ENCODE results near the gene NPAS2. TPM values are rescaled to one million over a fixed set of nuclear protein-coding genes. Genes with fewer than 3 reads are reported as not detected.

Gene NPAS2
- total RNA-seq, 4 donors from 2014 or later: 7.7 to 83.2 (median 15.1) TPM

DNA sequence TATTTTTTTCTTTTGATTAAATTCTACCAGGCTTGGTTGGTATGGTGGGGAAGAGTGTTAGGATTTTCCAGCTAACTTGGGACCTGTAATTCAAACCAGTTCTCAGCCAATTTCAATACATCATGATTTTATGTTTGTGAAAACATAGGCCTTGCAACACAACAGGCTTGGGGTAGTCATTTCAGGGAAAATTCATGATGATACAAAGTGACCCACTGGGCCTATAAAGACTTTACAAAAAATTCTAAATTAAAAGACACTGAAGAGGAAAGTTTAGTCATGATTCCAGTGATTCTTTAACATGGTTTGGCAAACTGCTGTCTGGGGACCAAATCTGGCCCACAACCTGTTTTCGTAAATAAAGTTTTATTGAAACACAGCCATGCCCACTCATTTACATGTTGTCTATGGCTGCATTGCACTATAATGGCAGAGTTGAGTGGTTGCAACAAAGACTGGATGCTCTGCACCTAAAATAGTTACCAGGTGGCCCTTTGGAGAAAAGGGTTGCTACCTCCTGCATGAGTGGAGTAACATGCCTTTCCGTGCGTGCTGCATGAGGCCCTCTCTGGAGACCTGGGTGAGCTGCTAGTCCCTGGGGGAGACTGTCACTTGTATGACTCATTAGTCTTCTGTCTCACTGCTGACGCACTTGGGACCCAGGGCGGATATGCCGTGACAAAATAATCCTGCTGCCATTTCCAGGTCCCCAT, 73.6 kb downstream of the NPAS2 start:
- TF ChIP-seq EP300 (IDR thresholded peaks at IDR 0.05): no peak
- TF ChIP-seq, protein P1, sequence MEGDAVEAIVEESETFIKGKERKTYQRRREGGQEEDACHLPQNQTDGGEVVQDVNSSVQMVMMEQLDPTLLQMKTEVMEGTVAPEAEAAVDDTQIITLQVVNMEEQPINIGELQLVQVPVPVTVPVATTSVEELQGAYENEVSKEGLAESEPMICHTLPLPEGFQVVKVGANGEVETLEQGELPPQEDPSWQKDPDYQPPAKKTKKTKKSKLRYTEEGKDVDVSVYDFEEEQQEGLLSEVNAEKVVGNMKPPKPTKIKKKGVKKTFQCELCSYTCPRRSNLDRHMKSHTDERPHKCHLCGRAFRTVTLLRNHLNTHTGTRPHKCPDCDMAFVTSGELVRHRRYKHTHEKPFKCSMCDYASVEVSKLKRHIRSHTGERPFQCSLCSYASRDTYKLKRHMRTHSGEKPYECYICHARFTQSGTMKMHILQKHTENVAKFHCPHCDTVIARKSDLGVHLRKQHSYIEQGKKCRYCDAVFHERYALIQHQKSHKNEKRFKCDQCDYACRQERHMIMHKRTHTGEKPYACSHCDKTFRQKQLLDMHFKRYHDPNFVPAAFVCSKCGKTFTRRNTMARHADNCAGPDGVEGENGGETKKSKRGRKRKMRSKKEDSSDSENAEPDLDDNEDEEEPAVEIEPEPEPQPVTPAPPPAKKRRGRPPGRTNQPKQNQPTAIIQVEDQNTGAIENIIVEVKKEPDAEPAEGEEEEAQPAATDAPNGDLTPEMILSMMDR (IDR thresholded peaks at IDR 0.05): no peak
- no peak for TF ChIP-seq POLR2A (IDR thresholded peaks at IDR 0.05)
- no peaks in the 10 kb centered on the region for H3K27me3 ChIP-seq
- H3K4me1 ChIP-seq: no peaks in the 10 kb centered on the region
- peak overlapping the region in 1 of 4 donors; percentile 63 for H3K27ac ChIP-seq
- no peaks in the 10 kb centered on the region for H3K9me3 ChIP-seq
- WGBS, 2 donors: 83 to 93% methylated on average over 6 of the region's 6 CpGs
- H3K4me3 ChIP-seq: no peak overlapping the region
- DNase-seq (ENCODE audit: low spot score in 2 of 2): no peak
- no peaks in the 10 kb centered on the region for H3K36me3 ChIP-seq

DNA sequence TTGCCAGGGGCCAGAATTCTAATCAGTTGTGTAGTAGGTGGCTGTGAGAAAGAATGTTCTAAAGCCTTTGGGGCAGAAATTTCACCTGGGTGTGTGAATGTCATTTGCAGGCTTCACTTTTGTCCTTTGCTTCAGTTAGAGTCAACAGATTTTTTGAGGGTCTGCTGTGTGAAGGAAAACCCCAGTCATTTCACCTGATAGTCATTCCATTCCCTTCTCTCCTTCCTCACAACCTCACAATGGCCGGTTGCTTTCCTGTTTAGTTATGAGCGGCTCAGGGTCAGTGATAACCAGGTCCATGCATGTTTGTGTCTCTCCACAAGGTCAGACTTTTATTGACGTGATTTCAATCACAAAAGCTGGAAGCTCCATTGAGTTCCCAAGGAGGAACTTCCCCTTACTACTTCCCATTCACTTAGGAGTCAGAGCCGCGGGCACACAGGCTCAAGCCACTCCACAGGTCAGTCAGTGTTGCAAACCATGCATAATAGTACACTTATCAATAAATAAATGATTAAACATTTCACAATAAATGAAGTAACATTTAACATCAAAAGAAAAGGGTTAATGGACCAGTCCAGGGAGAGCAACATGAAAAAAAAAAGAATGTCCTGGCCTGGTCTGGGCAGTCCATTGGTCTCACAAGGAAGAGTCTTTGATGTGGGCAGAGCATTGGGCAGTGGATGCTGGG, 74.3 kb downstream of the NPAS2 start:
- Histone ChIP-seq H3K9me3 (no peaks in the 10 kb centered on the region), H3K4me3 (no peak overlapping the region), H3K27ac (no peak overlapping the region), H3K27me3 (no peaks in the 10 kb centered on the region), H3K36me3 (no peaks in the 10 kb centered on the region), H3K4me1 (no peaks in the 10 kb centered on the region)
- WGBS, 2 donors: 75 to 87% methylated on average over 5 of the region's 5 CpGs
- TF ChIP-seq POLR2A (IDR thresholded peaks at IDR 0.05) (no peak), EP300 (IDR thresholded peaks at IDR 0.05) (no peak)
- TF ChIP-seq, protein P1 (IDR thresholded peaks at IDR 0.05): no peak
- DNase-seq (ENCODE audit: low spot score in 2 of 2): no peak

DNA sequence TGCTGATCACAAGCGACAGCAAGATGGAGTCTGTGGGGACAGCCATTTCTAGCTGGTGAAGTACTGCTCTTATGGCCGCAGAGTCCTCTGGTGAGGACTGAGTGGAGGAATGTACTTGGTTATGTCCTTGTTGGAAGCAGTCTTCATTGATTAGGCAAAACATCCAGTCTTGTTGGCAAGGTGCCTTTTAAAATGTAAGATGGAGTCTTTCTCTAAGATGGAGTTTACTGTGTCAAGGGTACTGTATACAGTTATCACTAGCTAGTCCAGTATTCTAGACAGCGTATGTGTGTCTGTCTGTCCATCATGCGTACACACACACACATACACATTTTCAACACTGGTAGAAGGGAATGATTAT, 74.8 kb downstream of the NPAS2 start:
- DNase-seq (ENCODE audit: low spot score in 2 of 2): no peak
- Histone ChIP-seq H3K4me3 (no peak overlapping the region), H3K4me1 (no peaks in the 10 kb centered on the region), H3K27ac (no peak overlapping the region), H3K27me3 (no peaks in the 10 kb centered on the region), H3K9me3 (peaks cover 0 to 2% (median 0%) of the 10 kb centered on the region in 4 donors), H3K36me3 (no peaks in the 10 kb centered on the region)
- no peak for TF ChIP-seq POLR2A (IDR thresholded peaks at IDR 0.05)
- no peak for TF ChIP-seq EP300 (IDR thresholded peaks at IDR 0.05)
- TF ChIP-seq, protein P1 (IDR thresholded peaks at IDR 0.05): no peak
- 97 to 99% methylated on average over 4 of the region's 4 CpGs for WGBS, 2 donors

DNA sequence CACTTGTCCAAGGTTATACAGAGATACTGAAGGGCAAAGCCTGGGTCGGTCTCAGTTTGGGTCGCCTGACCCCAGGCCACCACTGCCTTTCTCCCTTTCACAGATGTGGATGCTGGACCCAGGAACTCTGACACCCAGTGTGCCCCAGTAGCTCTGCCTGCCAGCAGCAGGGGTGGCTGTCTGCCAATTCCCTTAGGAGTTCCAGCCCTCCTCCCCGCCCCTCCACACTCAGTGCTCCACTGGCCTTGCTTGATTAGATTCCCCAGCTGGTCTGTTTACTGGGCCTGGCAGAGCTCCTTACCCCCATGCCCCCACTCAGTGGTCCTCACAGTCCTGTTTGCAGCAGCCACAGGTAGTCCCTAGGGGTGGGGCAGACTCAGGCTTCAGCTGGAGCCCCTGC, 75.5 kb downstream of the NPAS2 start:
- no peaks in the 10 kb centered on the region for H3K36me3 ChIP-seq
- no peak overlapping the region for H3K27ac ChIP-seq
- no peak for DNase-seq (ENCODE audit: low spot score in 2 of 2)
- TF ChIP-seq EP300 (IDR thresholded peaks at IDR 0.05) (no peak), POLR2A (IDR thresholded peaks at IDR 0.05) (no peak)
- TF ChIP-seq, protein P1 (IDR thresholded peaks at IDR 0.05): no peak
- H3K4me1 ChIP-seq: no peaks in the 10 kb centered on the region
- 78 to 84% methylated on average over 3 of the region's 3 CpGs for WGBS, 2 donors
- H3K9me3 ChIP-seq: peaks cover 0 to 8% (median 0%) of the 10 kb centered on the region in 4 donors
- no peaks in the 10 kb centered on the region for H3K27me3 ChIP-seq
- no peak overlapping the region for H3K4me3 ChIP-seq

Measured in tibial nerve (tissue), 4 donors.